IMR-90 (cell line): ENCODE data around the gene NTSR2. TPM values are rescaled to one million over a fixed set of nuclear protein-coding genes. Genes with fewer than 3 reads are reported as not detected.

ENCODE experiments used
- ATAC-seq: fragments of 200-7000 bp; cut with Tn5 transposase; 2 replicates; pipeline ENCODE4 v1.9.1; 2020; ENCODE audit warnings: low read depth, mild to moderate bottlenecking, moderate library complexity
- BruUV-seq: library from RNA; stranded (reverse); fragments of 400-500 nt; replicated peaks from 2 replicates; lab custom pipeline; 2021; lab: Mats Ljungman, UMichigan
- CTCF ChIA-PET: fragments of 300-600 bp; formaldehyde crosslinking; extraction: SDS; loops from one replicate; lab custom pipeline; 2021; ENCODE audit warnings: antibody characterized with exemption; lab: Yijun Ruan, JAX
- POLR2A ChIA-PET: fragments of 300-600 bp; sonication (Branson Sonifier 250); formaldehyde crosslinking; loops from one replicate; lab custom pipeline; 2022; ENCODE audit warnings: antibody characterized with exemption; ENCODE audit not compliant: unreplicated experiment; lab: Charles Lee
- DNase-seq: peaks from one replicate; pipeline ENCODE4 v3.0.0; 2013
- H2AFZ ChIP-seq: replicated peaks from 2 replicates; pipeline ENCODE3; 2013; ENCODE audit warnings: low read length, mild to moderate bottlenecking; ENCODE audit not compliant: poor library complexity
- H2AK5ac ChIP-seq: 2 replicates; pipeline ENCODE4 v1.6.1; 2013; ENCODE audit warnings: low read depth, low read length, inconsistent platforms
- H2AK9ac ChIP-seq: replicated peaks from 2 replicates; pipeline ENCODE3; 2013; ENCODE audit warnings: mild to moderate bottlenecking, low read depth, low read length, moderate library complexity; ENCODE audit not compliant: poor library complexity
- H2BK120ac ChIP-seq: 2 replicates; pipeline ENCODE4 v1.6.1; 2013; ENCODE audit warnings: low read depth, low read length, inconsistent platforms
- H2BK15ac ChIP-seq: 3 replicates; pipeline ENCODE4 v1.6.1; 2013; ENCODE audit warnings: low read depth, low read length, inconsistent platforms
- H2BK20ac ChIP-seq: 2 replicates; pipeline ENCODE4 v1.6.1; 2013; ENCODE audit warnings: low read depth, mild to moderate bottlenecking, inconsistent platforms, low read length, moderate library complexity
- H2BK5ac ChIP-seq: 2 replicates; pipeline ENCODE4 v1.6.1; 2013; ENCODE audit warnings: mild to moderate bottlenecking, low read depth, low read length, inconsistent platforms; ENCODE audit not compliant: poor library complexity, severe bottlenecking
- H3K14ac ChIP-seq: replicated peaks from 2 replicates; pipeline ENCODE4 v1.6.1; 2013; ENCODE audit warnings: low read depth, low read length, inconsistent platforms
- H3K18ac ChIP-seq: 2 replicates; pipeline ENCODE4 v1.6.1; 2013; ENCODE audit warnings: low read depth, low read length, control low read depth
- H3K23ac ChIP-seq: 2 replicates; pipeline ENCODE4 v1.6.1; 2013; ENCODE audit warnings: low read depth, low read length, inconsistent platforms
- H3K27ac ChIP-seq: 2 replicates; pipeline ENCODE4 v1.5.1; 2013; ENCODE audit warnings: mild to moderate bottlenecking, control low read depth, low read length; ENCODE audit not compliant: insufficient read depth
- H3K27me3 ChIP-seq: 2 replicates; pipeline ENCODE4 v1.6.1; 2013; ENCODE audit warnings: low read length; ENCODE audit not compliant: control insufficient read depth, insufficient read depth
- H3K36me3 ChIP-seq: 2 replicates; pipeline ENCODE4 v1.6.1; 2013; ENCODE audit warnings: low read length, mixed read lengths; ENCODE audit not compliant: control insufficient read depth, insufficient read depth
- H3K4ac ChIP-seq: 2 replicates; pipeline ENCODE4 v1.6.1; 2013; ENCODE audit warnings: low read depth, low read length, inconsistent platforms
- H3K4me1 ChIP-seq: 2 replicates; pipeline ENCODE4 v1.6.1; 2013; ENCODE audit warnings: low read length, mixed read lengths; ENCODE audit not compliant: control insufficient read depth, insufficient read depth
- H3K4me2 ChIP-seq: 2 replicates; pipeline ENCODE4 v1.6.1; 2013; ENCODE audit warnings: low read depth, mild to moderate bottlenecking, control low read depth, low read length, moderate library complexity
- H3K4me3 ChIP-seq: 2 replicates; pipeline ENCODE4 v1.5.1; 2013; ENCODE audit warnings: low read depth, mild to moderate bottlenecking, control low read depth, low read length, moderate library complexity; ENCODE audit not compliant: insufficient read depth
- H3K56ac ChIP-seq: 2 replicates; pipeline ENCODE4 v1.6.1; 2013; ENCODE audit warnings: low read length, inconsistent platforms; ENCODE audit not compliant: insufficient read depth; ENCODE audit errors: extremely low read depth
- H3K79me1 ChIP-seq, 2 experiments: 2 replicates each; pipeline ENCODE4 v1.6.1; 2013; ENCODE audit warnings: low read length in 2 of 2, inconsistent platforms in 1 of 2, low read depth in 1 of 2
- H3K9ac ChIP-seq: 2 replicates; pipeline ENCODE4 v1.6.1; 2013; ENCODE audit warnings: low read depth, low read length, control low read depth
- H3K9me1 ChIP-seq: 2 replicates; pipeline ENCODE4 v1.6.1; 2013; ENCODE audit warnings: low read length, inconsistent platforms; ENCODE audit not compliant: insufficient read depth
- H3K9me3 ChIP-seq: 2 replicates; pipeline ENCODE4 v1.6.1; 2013; ENCODE audit warnings: low read length; ENCODE audit not compliant: control insufficient read depth, insufficient read depth
- H4K20me1 ChIP-seq: 2 replicates; pipeline ENCODE4 v1.6.1; 2013; ENCODE audit warnings: low read length, inconsistent platforms; ENCODE audit not compliant: insufficient read depth
- H4K5ac ChIP-seq: 2 replicates; pipeline ENCODE4 v1.6.1; 2013; ENCODE audit warnings: mild to moderate bottlenecking, low read depth, low read length, control low read depth
- H4K8ac ChIP-seq, 2 experiments: 2 replicates each; pipeline ENCODE4 v1.6.1; 2013; ENCODE audit warnings: low read depth in 2 of 2, low read length in 2 of 2, control low read depth in 1 of 2, inconsistent platforms in 1 of 2
- H4K91ac ChIP-seq: 2 replicates; pipeline ENCODE4 v1.6.1; 2013; ENCODE audit warnings: low read depth, low read length, inconsistent platforms; ENCODE audit not compliant: insufficient read depth
- BHLHE40 ChIP-seq: fragments of 150-350 bp; IDR thresholded peaks from 2 replicates; pipeline ENCODE4 v1.6.1; 2016; ENCODE audit warnings: mild to moderate bottlenecking, low read depth, low read length
- CEBPB ChIP-seq: IDR thresholded peaks from 2 replicates; pipeline ENCODE4 v1.6.1; 2012; ENCODE audit warnings: low read depth, low read length, improper control_type of control experiment
- CHD1 ChIP-seq: IDR thresholded peaks from 2 replicates; pipeline ENCODE4 v1.6.1; 2012; ENCODE audit warnings: low read depth, low read length, improper control_type of control experiment
- ELK1 ChIP-seq: fragments of 150-350 bp; IDR thresholded peaks from 2 replicates; pipeline ENCODE4 v1.6.1; 2016; ENCODE audit warnings: low read depth, mild to moderate bottlenecking, low read length, moderate library complexity, borderline replicate concordance
- FOS ChIP-seq: fragments of 150-350 bp; IDR thresholded peaks from 2 replicates; pipeline ENCODE4 v1.6.1; 2016; ENCODE audit warnings: low read depth, low read length
- MAFK ChIP-seq: IDR thresholded peaks from 2 replicates; pipeline ENCODE4 v1.6.1; 2012; ENCODE audit warnings: low read depth, low read length, improper control_type of control experiment
- MXI1 ChIP-seq: IDR thresholded peaks from 2 replicates; pipeline ENCODE4 v1.6.1; 2012; ENCODE audit warnings: low read depth, mild to moderate bottlenecking, low read length, moderate library complexity, borderline replicate concordance
- WGBS, 2 experiments: methylation state at CpG; one replicate each; pipeline versions ENCODE4 v1.1.5 to v1.1.7; 2013; ENCODE audit warnings: missing lambda C conversion rate in 2 of 2; ENCODE audit not compliant: insufficient read length in 1 of 2; ENCODE audit errors: extremely low coverage in 2 of 2; 5-methylcytosine and 5-hydroxymethylcytosine counted together
- dilution Hi-C: fragments of 300-500 bp; cut with HindIII; formaldehyde crosslinking; loops from one replicate; pipeline ENCODE4 v1.14.3; 2018; ENCODE audit warnings: low sequenced_read_pairs; ENCODE audit not compliant: unreplicated experiment
- in situ Hi-C: fragments of 300-500 bp; cut with MboI; formaldehyde crosslinking; loops from 3 replicates; pipeline ENCODE4 v1.14.3; 2019; ENCODE audit warnings: low sequenced_read_pairs, inconsistent platforms, mixed read lengths
- intact Hi-C: fragments of 100-400 bp; cut with micrococcal nuclease; formaldehyde crosslinking; loops from 2 replicates; pipeline ENCODE4 v1.10.0; 2022
- polyA plus RNA-seq, 3 experiments: library from polyadenylated mRNA; depleted of rRNA; stranded (reverse); fragments of >200 nt; gene quantifications; 2 replicates each; pipeline ENCODE4 v1.2.3, GENCODE V29; 2012; ENCODE audit warnings: low replicate concordance in 1 of 3
- total RNA-seq: library from RNA; depleted of rRNA; stranded (reverse); fragments of >200 nt; gene quantifications from 2 replicates; pipeline ENCODE4 v1.2.3, GENCODE V29; 2012
- TF ChIP-seq, protein P1 (sequence below): fragments of 150-350 bp; IDR thresholded peaks from 2 replicates; pipeline ENCODE4 v1.6.1; 2017; ENCODE audit warnings: mild to moderate bottlenecking, antibody characterized with exemption, low read length, low read depth

NTSR2 gene
- total and polyA plus RNA-seq, 2 of the 4 experiments (the other 2 are of a cell fraction), result not detected

DNA sequence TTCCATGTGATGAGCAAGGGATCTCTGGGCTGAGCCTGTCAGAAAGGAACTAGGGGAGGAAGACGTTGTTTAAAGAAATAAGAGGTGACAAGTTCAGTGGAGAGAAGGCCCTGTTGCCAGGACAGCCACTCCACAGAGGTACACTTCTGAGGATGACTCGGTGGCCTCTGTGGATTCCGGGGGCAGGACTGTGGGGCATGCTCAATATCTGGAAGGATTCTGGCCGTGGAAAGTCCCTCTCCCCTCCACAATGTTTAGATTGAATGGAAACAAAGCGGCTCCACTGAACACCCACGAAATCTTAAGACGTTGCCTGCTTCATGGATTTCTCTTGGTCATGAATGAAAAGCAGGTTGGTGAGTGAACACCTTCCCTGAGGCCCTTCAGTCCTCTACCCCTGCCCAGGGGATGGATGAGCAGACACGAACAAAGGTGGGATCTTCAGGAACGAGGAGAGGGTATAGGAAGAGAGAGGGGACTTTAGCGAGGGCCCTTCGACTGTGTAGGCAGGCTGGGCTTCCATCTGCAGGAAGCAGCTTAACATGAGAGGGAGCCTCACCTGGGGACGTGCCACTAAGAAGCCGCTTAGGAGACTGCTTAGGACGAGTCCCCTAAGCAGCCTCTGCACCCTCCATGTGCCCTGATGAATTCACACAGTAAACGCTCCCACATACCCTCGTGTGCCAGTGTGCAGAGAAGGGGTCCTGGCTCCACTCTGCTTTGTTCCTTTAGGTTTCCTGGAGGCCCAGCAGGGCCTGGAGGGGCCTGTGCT is 1.9 kb downstream of the NTSR2 start:
- H3K4ac ChIP-seq, result no peak overlapping the region
- intact Hi-C loops, result no loop called here
- peaks cover 4% of the 10 kb centered on the region; the same call in 1 of the 2 replicates for H3K4me1 ChIP-seq
- WGBS, 2 experiments, result no CpG with 5 or more reads among the region's 16 CpGs
- no peak overlapping the region for H3K4me3 ChIP-seq
- no peak overlapping the region for H2BK15ac ChIP-seq
- ChIA-PET POLR2A (no interaction called here), CTCF (no interaction called here)
- H3K79me1 ChIP-seq, result no peaks in the 10 kb centered on the region
- H3K27ac ChIP-seq, result no peak overlapping the region
- no peak overlapping the region for H2BK20ac ChIP-seq
- no peak overlapping the region for H4K8ac ChIP-seq
- H3K27me3 ChIP-seq, result peaks cover 52% of the 10 kb centered on the region
- H3K56ac ChIP-seq, result no peak overlapping the region
- no peak overlapping the region for H3K14ac ChIP-seq
- no peak overlapping the region for H2BK5ac ChIP-seq
- H3K4me2 ChIP-seq, result no peak overlapping the region
- in situ Hi-C loops, result no loop called here
- H3K23ac ChIP-seq, result no peak overlapping the region
- no peak for TF ChIP-seq CEBPB
- no peak for TF ChIP-seq CHD1
- no peak for TF ChIP-seq MXI1
- TF ChIP-seq MAFK, result no peak
- TF ChIP-seq BHLHE40, result no peak
- no peak for TF ChIP-seq FOS
- TF ChIP-seq ELK1, result no peak
- TF ChIP-seq, protein P1, sequence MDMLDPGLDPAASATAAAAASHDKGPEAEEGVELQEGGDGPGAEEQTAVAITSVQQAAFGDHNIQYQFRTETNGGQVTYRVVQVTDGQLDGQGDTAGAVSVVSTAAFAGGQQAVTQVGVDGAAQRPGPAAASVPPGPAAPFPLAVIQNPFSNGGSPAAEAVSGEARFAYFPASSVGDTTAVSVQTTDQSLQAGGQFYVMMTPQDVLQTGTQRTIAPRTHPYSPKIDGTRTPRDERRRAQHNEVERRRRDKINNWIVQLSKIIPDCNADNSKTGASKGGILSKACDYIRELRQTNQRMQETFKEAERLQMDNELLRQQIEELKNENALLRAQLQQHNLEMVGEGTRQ, result no peak
- H3K9me1 ChIP-seq, result 0 out of 2 replicates have a peak, but pooled peaks cover 3% of the 10 kb centered on the region
- H3K18ac ChIP-seq, result no peak overlapping the region
- DNase-seq, result no peak
- no peak overlapping the region for H2BK120ac ChIP-seq
- H2AK9ac ChIP-seq, result no peak overlapping the region
- no peak overlapping the region for H3K9ac ChIP-seq
- H3K36me3 ChIP-seq, result no peaks in the 10 kb centered on the region
- H4K20me1 ChIP-seq, result no peaks in the 10 kb centered on the region
- H2AK5ac ChIP-seq, result no peak overlapping the region
- H3K9me3 ChIP-seq, result no peaks in the 10 kb centered on the region
- no peak overlapping the region for H4K91ac ChIP-seq
- no peak for ATAC-seq
- BruUV-seq, result no TSS peak
- dilution Hi-C loops, result no loop called here
- no peak overlapping the region for H4K5ac ChIP-seq
- H2AFZ ChIP-seq, result no peak overlapping the region
